ENCODE measurements around the gene SON.
A peak's percentile ranks its signal among the peaks of the same experiment; 100 is the strongest.
"Not testable (repeated sequence)": the region's sequence is repeated elsewhere in the genome, so short reads cannot be mapped to it uniquely, and the experiment has no call there.

The SON gene

GRCh38 chr21:33578959-33579542 is 36.2 kb downstream of the SON start:
- no peak for DNase-seq

- DNase-seq: no peak
Observed at GRCh38 chr21:33584455-33584854, 41.6 kb downstream of the SON start.

GRCh38 chr21:33586927-33587326 is 44.1 kb downstream of the SON start:
- DNase-seq: peak; percentile 16

GRCh38 chr21:33587792-33588484 is 45.1 kb downstream of the SON start:
- peak; percentile 83 for DNase-seq

GRCh38 chr21:33588485-33589335 is 45.9 kb downstream of the SON start, which contains the start of gene DONSON:
Gene DONSON (minus strand): TSS chr21:33588684. CDS start chr21:33588641, 43 bp downstream.
- DNase-seq: peak; percentile 95

- no peak for DNase-seq
Observed at GRCh38 chr21:33598051-33598450, 55.2 kb downstream of the SON start.

GRCh38 chr21:33608559-33608958 is 65.7 kb downstream of the SON start:
- DNase-seq: no peak

GRCh38 chr21:33611006-33611744 is 68.3 kb downstream of the SON start:
- no peak for DNase-seq

GRCh38 chr21:33617565-33617964 is 74.7 kb downstream of the SON start:
- DNase-seq: not testable (repeated sequence)

GRCh38 chr21:33618407-33618806 is 75.6 kb downstream of the SON start:
- no peak for DNase-seq

GRCh38 chr21:33619726-33620125 is 76.9 kb downstream of the SON start:
- DNase-seq: no peak

- DNase-seq: no peak
Observed at GRCh38 chr21:33622253-33622652, 79.4 kb downstream of the SON start.

- not testable (repeated sequence) for DNase-seq
Observed at GRCh38 chr21:33626151-33626550, 83.3 kb downstream of the SON start.

Data from NCI-H69 (cell line).